ENCODE results near the gene CALHM1. TPM values are rescaled to one million over a fixed set of nuclear protein-coding genes. Genes with fewer than 3 reads are reported as not detected.

Gene CALHM1
- total RNA-seq, 1 experiment from 2014 or later, result not detected

GRCh38 chr10:103467406-103467805 is 8.7 kb upstream of the CALHM1 start:
- no peaks in the 10 kb centered on the region for H3K36me3 ChIP-seq
- no peaks in the 10 kb centered on the region for H3K27me3 ChIP-seq
- no peak overlapping the region for H3K4me3 ChIP-seq
- no peaks in the 10 kb centered on the region for H3K9me3 ChIP-seq
- DNase-seq, result no peak

GRCh38 chr10:103466734-103467133 is 8.0 kb upstream of the CALHM1 start:
- no peaks in the 10 kb centered on the region for H3K9me3 ChIP-seq
- no peak overlapping the region for H3K4me3 ChIP-seq
- no peaks in the 10 kb centered on the region for H3K36me3 ChIP-seq
- H3K27me3 ChIP-seq, result no peaks in the 10 kb centered on the region
- no peak for DNase-seq

GRCh38 chr10:103465411-103466179 is 6.9 kb upstream of the CALHM1 start:
- Histone ChIP-seq H3K4me3 (no peak overlapping the region), H3K36me3 (no peaks in the 10 kb centered on the region), H3K27me3 (no peaks in the 10 kb centered on the region), H3K9me3 (no peaks in the 10 kb centered on the region)
- no peak for DNase-seq

GRCh38 chr10:103463499-103463898 is 4.8 kb upstream of the CALHM1 start:
- no peak for DNase-seq
- Histone ChIP-seq H3K36me3 (no peaks in the 10 kb centered on the region), H3K27me3 (no peaks in the 10 kb centered on the region), H3K4me3 (no peak overlapping the region), H3K9me3 (no peaks in the 10 kb centered on the region)

GRCh38 chr10:103459615-103460014 is 915 bp upstream of the CALHM1 start:
- Histone ChIP-seq H3K4me3 (no peak overlapping the region), H3K36me3 (no peaks in the 10 kb centered on the region), H3K27me3 (no peaks in the 10 kb centered on the region), H3K9me3 (no peaks in the 10 kb centered on the region)
- DNase-seq, result no peak

- Histone ChIP-seq H3K36me3 (no peaks in the 10 kb centered on the region), H3K9me3 (no peaks in the 10 kb centered on the region), H3K27me3 (no peaks in the 10 kb centered on the region), H3K4me3 (no peak overlapping the region)
- DNase-seq, result no peak
Observed at GRCh38 chr10:103457896-103458583, 660 bp downstream of the CALHM1 start.

- DNase-seq, result no peak
- Histone ChIP-seq H3K9me3 (no peaks in the 10 kb centered on the region), H3K27me3 (no peaks in the 10 kb centered on the region), H3K4me3 (no peak overlapping the region), H3K36me3 (no peaks in the 10 kb centered on the region)
Observed at GRCh38 chr10:103457176-103457712, 1.5 kb downstream of the CALHM1 start.

- H3K36me3 ChIP-seq, result no peaks in the 10 kb centered on the region
- no peaks in the 10 kb centered on the region for H3K9me3 ChIP-seq
- no peak overlapping the region for H3K4me3 ChIP-seq
- no peaks in the 10 kb centered on the region for H3K27me3 ChIP-seq
- no peak for DNase-seq
Observed at GRCh38 chr10:103456074-103456660, 2.5 kb downstream of the CALHM1 start.

GRCh38 chr10:103455235-103455634 is 3.5 kb downstream of the CALHM1 start:
- no peak for DNase-seq
- Histone ChIP-seq H3K27me3 (no peaks in the 10 kb centered on the region), H3K36me3 (no peaks in the 10 kb centered on the region), H3K4me3 (no peak overlapping the region), H3K9me3 (no peaks in the 10 kb centered on the region)

- Histone ChIP-seq H3K4me3 (no peak overlapping the region), H3K27me3 (no peaks in the 10 kb centered on the region), H3K36me3 (peaks cover 9% of the 10 kb centered on the region), H3K9me3 (no peaks in the 10 kb centered on the region)
- DNase-seq, result no peak
Observed at GRCh38 chr10:103454026-103454425, 4.7 kb downstream of the CALHM1 start.

GRCh38 chr10:103452506-103453230 is 6.0 kb downstream of the CALHM1 start:
- no peak for DNase-seq
- Histone ChIP-seq H3K4me3 (no peak overlapping the region), H3K36me3 (peaks cover 18% of the 10 kb centered on the region), H3K27me3 (no peaks in the 10 kb centered on the region), H3K9me3 (no peaks in the 10 kb centered on the region)

GRCh38 chr10:103451831-103452505 is 6.7 kb downstream of the CALHM1 start, which contains the start of gene CALHM2:
Gene CALHM2 (minus strand): TSS chr10:103452370. CDS start chr10:103449941, 2,429 bp downstream.
- DNase-seq, result no peak
- Histone ChIP-seq H3K9me3 (no peaks in the 10 kb centered on the region), H3K4me3 (no peak within 1 kb of the TSS), H3K36me3 (peaks cover 25% of the 10 kb centered on the region), H3K27me3 (no peaks in the 10 kb centered on the region)

- Histone ChIP-seq H3K27me3 (no peaks in the 10 kb centered on the region), H3K36me3 (peaks cover 32% of the 10 kb centered on the region), H3K4me3 (no peak overlapping the region), H3K9me3 (no peaks in the 10 kb centered on the region)
- DNase-seq, result peak; percentile 72
Observed at GRCh38 chr10:103451091-103451813, 7.4 kb downstream of the CALHM1 start.

- Histone ChIP-seq H3K4me3 (no peak overlapping the region), H3K27me3 (no peaks in the 10 kb centered on the region), H3K36me3 (peaks cover 42% of the 10 kb centered on the region), H3K9me3 (no peaks in the 10 kb centered on the region)
- no peak for DNase-seq
Observed at GRCh38 chr10:103450201-103450695, 8.5 kb downstream of the CALHM1 start.

All from MG63 (cell line).